ENCODE data around the gene IMPACT. TPM values are rescaled to one million over a fixed set of nuclear protein-coding genes. Genes with fewer than 3 reads are reported as not detected.

The IMPACT gene
- total and polyA plus RNA-seq, 2 of the 4 experiments (the other 2 are of a cell fraction), result 11.8 to 13.8 TPM

DNA sequence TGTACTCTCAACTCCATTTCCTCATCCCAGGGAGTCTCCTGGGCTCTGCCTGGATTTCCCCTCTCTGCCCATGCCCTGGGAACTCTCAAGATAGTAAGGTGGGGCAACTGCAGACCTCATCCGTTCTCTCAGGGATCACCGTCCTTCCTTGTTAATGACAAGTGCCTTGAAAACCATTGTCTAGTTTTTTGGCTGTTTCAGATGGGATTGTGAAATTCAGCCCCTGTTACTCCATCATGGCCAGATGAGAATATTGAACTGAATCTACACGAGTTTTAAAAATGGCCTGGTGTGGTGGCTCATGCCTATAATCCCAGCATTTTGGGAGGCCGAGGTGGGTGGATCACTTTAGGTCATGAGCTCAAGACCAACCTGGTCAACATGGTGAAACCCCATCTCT lies 33.3 kb downstream of the IMPACT start:
- H2BK5ac ChIP-seq (ENCODE audit: low read depth, low read length, poor library complexity, severe bottlenecking), result no peak overlapping the region
- no peak overlapping the region for H3K56ac ChIP-seq (ENCODE audit: extremely low read depth, insufficient read depth, low read length)
- H2BK15ac ChIP-seq (ENCODE audit: low read depth, low read length), result no peak overlapping the region
- ChIA-PET CTCF (interaction anchor here (0.5 kb wide), 1 partner anchor 384 kb away, joined by 4 read pairs; no protein-coding TSS in a partner anchor), POLR2A (ENCODE audit: unreplicated experiment) (no interaction called here)
- H4K91ac ChIP-seq (ENCODE audit: insufficient read depth, low read depth, low read length), result no peak overlapping the region
- no peaks in the 10 kb centered on the region for H3K79me1 ChIP-seq (ENCODE audit: low read depth in 1 of 2, low read length in 2 of 2)
- WGBS, 2 experiments (ENCODE audit: extremely low coverage in 2 of 2, insufficient read length in 1 of 2), result no CpG with 5 or more reads among the region's 4 CpGs
- H3K27me3 ChIP-seq (ENCODE audit: control insufficient read depth, insufficient read depth, low read length), result no peaks in the 10 kb centered on the region
- H3K18ac ChIP-seq (ENCODE audit: low read depth, low read length), result no peak overlapping the region
- in situ Hi-C loops (cut with MboI; ENCODE audit: low sequenced_read_pairs), result no loop called here
- no TSS peak for BruUV-seq (replicated peaks)
- H4K8ac ChIP-seq (ENCODE audit: low read depth in 2 of 2, low read length in 2 of 2), result no peak overlapping the region
- H3K4me2 ChIP-seq (ENCODE audit: low read depth, low read length), result no peak overlapping the region
- H3K4me3 ChIP-seq (ENCODE audit: insufficient read depth, low read depth, low read length), result no peak overlapping the region
- H2AK5ac ChIP-seq (ENCODE audit: low read depth, low read length), result no peak overlapping the region
- DNase-seq (no peak), ATAC-seq (ENCODE audit: low read depth) (no peak)
- no peak for TF ChIP-seq MAZ (IDR thresholded peaks at IDR 0.05; ENCODE audit: borderline replicate concordance, low read depth, low read length)
- TF ChIP-seq NFE2L2 (IDR thresholded peaks at IDR 0.05; ENCODE audit: low read depth, low read length), result no peak
- no peak for TF ChIP-seq RCOR1 (IDR thresholded peaks at IDR 0.05; ENCODE audit: insufficient replicate concordance, low read length)
- no peak for TF ChIP-seq BHLHE40 (IDR thresholded peaks at IDR 0.05; ENCODE audit: low read depth, low read length)
- TF ChIP-seq, protein P1, sequence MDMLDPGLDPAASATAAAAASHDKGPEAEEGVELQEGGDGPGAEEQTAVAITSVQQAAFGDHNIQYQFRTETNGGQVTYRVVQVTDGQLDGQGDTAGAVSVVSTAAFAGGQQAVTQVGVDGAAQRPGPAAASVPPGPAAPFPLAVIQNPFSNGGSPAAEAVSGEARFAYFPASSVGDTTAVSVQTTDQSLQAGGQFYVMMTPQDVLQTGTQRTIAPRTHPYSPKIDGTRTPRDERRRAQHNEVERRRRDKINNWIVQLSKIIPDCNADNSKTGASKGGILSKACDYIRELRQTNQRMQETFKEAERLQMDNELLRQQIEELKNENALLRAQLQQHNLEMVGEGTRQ (IDR thresholded peaks at IDR 0.05; ENCODE audit: low read depth, low read length), result no peak
- no peak for TF ChIP-seq RFX5 (IDR thresholded peaks at IDR 0.05; ENCODE audit: low read depth, low read length)
- no peak for TF ChIP-seq CEBPB (IDR thresholded peaks at IDR 0.05; ENCODE audit: low read depth, low read length)
- TF ChIP-seq RAD21 (IDR thresholded peaks at IDR 0.05; ENCODE audit: low read length), result no peak
- TF ChIP-seq, protein P2, sequence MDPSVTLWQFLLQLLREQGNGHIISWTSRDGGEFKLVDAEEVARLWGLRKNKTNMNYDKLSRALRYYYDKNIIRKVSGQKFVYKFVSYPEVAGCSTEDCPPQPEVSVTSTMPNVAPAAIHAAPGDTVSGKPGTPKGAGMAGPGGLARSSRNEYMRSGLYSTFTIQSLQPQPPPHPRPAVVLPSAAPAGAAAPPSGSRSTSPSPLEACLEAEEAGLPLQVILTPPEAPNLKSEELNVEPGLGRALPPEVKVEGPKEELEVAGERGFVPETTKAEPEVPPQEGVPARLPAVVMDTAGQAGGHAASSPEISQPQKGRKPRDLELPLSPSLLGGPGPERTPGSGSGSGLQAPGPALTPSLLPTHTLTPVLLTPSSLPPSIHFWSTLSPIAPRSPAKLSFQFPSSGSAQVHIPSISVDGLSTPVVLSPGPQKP (IDR thresholded peaks at IDR 0.05; ENCODE audit: borderline replicate concordance, low read depth, low read length), result no peak
- TF ChIP-seq MXI1 (IDR thresholded peaks at IDR 0.05; ENCODE audit: borderline replicate concordance, low read depth, low read length), result no peak
- no peak for TF ChIP-seq FOS (IDR thresholded peaks at IDR 0.05; ENCODE audit: low read depth, low read length)
- TF ChIP-seq CHD1 (IDR thresholded peaks at IDR 0.05; ENCODE audit: low read depth, low read length), result no peak
- TF ChIP-seq, protein P3, sequence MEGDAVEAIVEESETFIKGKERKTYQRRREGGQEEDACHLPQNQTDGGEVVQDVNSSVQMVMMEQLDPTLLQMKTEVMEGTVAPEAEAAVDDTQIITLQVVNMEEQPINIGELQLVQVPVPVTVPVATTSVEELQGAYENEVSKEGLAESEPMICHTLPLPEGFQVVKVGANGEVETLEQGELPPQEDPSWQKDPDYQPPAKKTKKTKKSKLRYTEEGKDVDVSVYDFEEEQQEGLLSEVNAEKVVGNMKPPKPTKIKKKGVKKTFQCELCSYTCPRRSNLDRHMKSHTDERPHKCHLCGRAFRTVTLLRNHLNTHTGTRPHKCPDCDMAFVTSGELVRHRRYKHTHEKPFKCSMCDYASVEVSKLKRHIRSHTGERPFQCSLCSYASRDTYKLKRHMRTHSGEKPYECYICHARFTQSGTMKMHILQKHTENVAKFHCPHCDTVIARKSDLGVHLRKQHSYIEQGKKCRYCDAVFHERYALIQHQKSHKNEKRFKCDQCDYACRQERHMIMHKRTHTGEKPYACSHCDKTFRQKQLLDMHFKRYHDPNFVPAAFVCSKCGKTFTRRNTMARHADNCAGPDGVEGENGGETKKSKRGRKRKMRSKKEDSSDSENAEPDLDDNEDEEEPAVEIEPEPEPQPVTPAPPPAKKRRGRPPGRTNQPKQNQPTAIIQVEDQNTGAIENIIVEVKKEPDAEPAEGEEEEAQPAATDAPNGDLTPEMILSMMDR (conservative IDR thresholded peaks at IDR 0.05; ENCODE audit: low read depth, low read length), result no peak
- no peak for TF ChIP-seq MAFK (IDR thresholded peaks at IDR 0.05; ENCODE audit: low read depth, low read length)
- no peak for TF ChIP-seq SMC3 (IDR thresholded peaks at IDR 0.05; ENCODE audit: low read depth, low read length)
- no peak overlapping the region for H2AFZ ChIP-seq (replicated peaks; ENCODE audit: low read length, poor library complexity)
- no peaks in the 10 kb centered on the region for H3K9me3 ChIP-seq (ENCODE audit: control insufficient read depth, insufficient read depth, low read length)
- no peak overlapping the region for H3K4ac ChIP-seq (ENCODE audit: low read depth, low read length)
- H2BK120ac ChIP-seq (ENCODE audit: low read depth, low read length), result no peak overlapping the region
- no peak overlapping the region for H3K23ac ChIP-seq (ENCODE audit: low read depth, low read length)
- no peak overlapping the region for H2AK9ac ChIP-seq (replicated peaks; ENCODE audit: low read depth, low read length, poor library complexity)
- no peaks in the 10 kb centered on the region for H3K4me1 ChIP-seq (ENCODE audit: control insufficient read depth, insufficient read depth, low read length)
- peaks cover under 1% of the 10 kb centered on the region; the same call in 1 of the 2 replicates for H3K36me3 ChIP-seq (ENCODE audit: control insufficient read depth, insufficient read depth, low read length)
- intact Hi-C loops (cut with micrococcal nuclease), result no loop called here
- H2BK20ac ChIP-seq (ENCODE audit: low read depth, low read length), result no peak overlapping the region
- no peak overlapping the region for H3K14ac ChIP-seq (replicated peaks; ENCODE audit: low read depth, low read length)
- H4K5ac ChIP-seq (ENCODE audit: low read depth, low read length), result no peak overlapping the region
- no peak overlapping the region for H3K9ac ChIP-seq (ENCODE audit: low read depth, low read length)
- H4K20me1 ChIP-seq (ENCODE audit: insufficient read depth, low read length), result no peaks in the 10 kb centered on the region
- dilution Hi-C loops (cut with HindIII; ENCODE audit: low sequenced_read_pairs, unreplicated experiment), result no loop called here
- H3K9me1 ChIP-seq (ENCODE audit: insufficient read depth, low read length), result 0 out of 2 replicates have a peak, but pooled peaks cover 2% of the 10 kb centered on the region
- no peak overlapping the region for H3K27ac ChIP-seq (ENCODE audit: insufficient read depth, low read length)
